H9 (cell line): Measurements from ENCODE around the gene ACYP2. TPM values are rescaled to one million over a fixed set of nuclear protein-coding genes. Genes with fewer than 3 reads are reported as not detected.

Experiments
- DNase-seq: peaks from one replicate; pipeline ENCODE4 v3.0.0-alpha.2; 2017
- H2AFZ ChIP-seq: one replicate; pipeline ENCODE4 v1.6.1; 2013; ENCODE audit warnings: mild to moderate bottlenecking, low read length, control low read depth, moderate library complexity
- H2AK5ac ChIP-seq: 2 replicates; pipeline ENCODE4 v1.6.1; 2013; ENCODE audit warnings: low read length, control low read depth, mixed read lengths; ENCODE audit not compliant: insufficient read length
- H2BK120ac ChIP-seq: one replicate; pipeline ENCODE4 v1.6.1; 2013; ENCODE audit warnings: low read depth, mild to moderate bottlenecking, low read length, control low read depth, inconsistent platforms; ENCODE audit not compliant: poor library complexity, severe bottlenecking
- H2BK12ac ChIP-seq: 2 replicates; pipeline ENCODE4 v1.6.1; 2013; ENCODE audit warnings: low read length, control low read depth, mixed read lengths, low read depth; ENCODE audit not compliant: insufficient read length
- H2BK15ac ChIP-seq: 2 replicates; pipeline ENCODE4 v1.6.1; 2013; ENCODE audit warnings: low read depth, low read length, control low read depth
- H2BK20ac ChIP-seq: one replicate; pipeline ENCODE4 v1.6.1; 2013; ENCODE audit warnings: low read depth, mild to moderate bottlenecking, low read length, control low read depth, inconsistent platforms; ENCODE audit not compliant: poor library complexity, severe bottlenecking
- H2BK5ac ChIP-seq: 2 replicates; pipeline ENCODE4 v1.6.1; 2013; ENCODE audit warnings: low read length, control low read depth, mixed read lengths; ENCODE audit not compliant: insufficient read length
- H3K14ac ChIP-seq: 2 replicates; pipeline ENCODE4 v1.6.1; 2013; ENCODE audit warnings: low read length, control low read depth; ENCODE audit not compliant: insufficient read depth
- H3K18ac ChIP-seq: 2 replicates; pipeline ENCODE4 v1.6.1; 2013; ENCODE audit warnings: low read depth, mild to moderate bottlenecking, mixed read lengths, low read length, control low read depth; ENCODE audit not compliant: insufficient read length
- H3K23ac ChIP-seq: 2 replicates; pipeline ENCODE4 v1.6.1; 2013; ENCODE audit warnings: low read length, control low read depth, mixed read lengths, low read depth; ENCODE audit not compliant: insufficient read length
- H3K23me2 ChIP-seq: 2 replicates; pipeline ENCODE4 v1.6.1; 2013; ENCODE audit warnings: low read depth, mild to moderate bottlenecking, mixed read lengths, low read length, control low read depth; ENCODE audit not compliant: insufficient read length, poor library complexity, severe bottlenecking
- H3K27ac ChIP-seq: 2 replicates; pipeline ENCODE4 v1.5.1; 2013; ENCODE audit warnings: low read length, control low read depth, mixed read lengths, low read depth; ENCODE audit not compliant: insufficient read length
- H3K27me3 ChIP-seq: 2 replicates; pipeline ENCODE4 v1.6.1; 2013; ENCODE audit warnings: low read length, control low read depth, inconsistent platforms; ENCODE audit not compliant: insufficient read depth
- H3K4ac ChIP-seq: 2 replicates; pipeline ENCODE4 v1.6.1; 2013; ENCODE audit warnings: low read depth, mild to moderate bottlenecking, control low read depth, inconsistent platforms, low read length, moderate library complexity
- H3K4me1 ChIP-seq: 2 replicates; pipeline ENCODE4 v1.6.1; 2013; ENCODE audit warnings: low read length, control low read depth, inconsistent platforms; ENCODE audit not compliant: insufficient read depth
- H3K4me2 ChIP-seq: 2 replicates; pipeline ENCODE4 v1.6.1; 2013; ENCODE audit warnings: low read length, control low read depth, mixed read lengths; ENCODE audit not compliant: insufficient read length, insufficient read depth
- H3K56ac ChIP-seq: 2 replicates; pipeline ENCODE4 v1.6.1; 2013; ENCODE audit warnings: low read depth, mild to moderate bottlenecking, mixed read lengths, low read length, control low read depth; ENCODE audit not compliant: insufficient read length
- H3K79me1 ChIP-seq: 2 replicates; pipeline ENCODE4 v1.6.1; 2013; ENCODE audit warnings: low read depth, mild to moderate bottlenecking, moderate library complexity, low read length, control low read depth, inconsistent platforms; ENCODE audit not compliant: insufficient read depth, poor library complexity, severe bottlenecking
- H3K79me2 ChIP-seq: 2 replicates; pipeline ENCODE4 v1.6.1; 2013; ENCODE audit warnings: low read length, control low read depth, inconsistent platforms; ENCODE audit not compliant: insufficient read depth
- H3K9ac ChIP-seq: 2 replicates; pipeline ENCODE4 v1.6.1; 2013; ENCODE audit warnings: low read length, control low read depth, mixed read lengths; ENCODE audit not compliant: insufficient read length; ENCODE audit errors: extremely low read depth
- H3K9me3 ChIP-seq: one replicate; pipeline ENCODE4 v1.6.1; 2013; ENCODE audit warnings: low read depth, low read length, inconsistent platforms; ENCODE audit not compliant: control insufficient read depth
- H3T11ph ChIP-seq: one replicate; pipeline ENCODE4 v1.6.1; 2013; ENCODE audit warnings: mild to moderate bottlenecking, low read length, control low read depth, inconsistent platforms
- H4K20me1 ChIP-seq: one replicate; pipeline ENCODE4 v1.6.1; 2013; ENCODE audit not compliant: control insufficient read depth, insufficient read length, insufficient read depth
- H4K5ac ChIP-seq: 2 replicates; pipeline ENCODE4 v1.6.1; 2013; ENCODE audit warnings: low read depth, mild to moderate bottlenecking, mixed read lengths, low read length, control low read depth; ENCODE audit not compliant: insufficient read length
- H4K8ac ChIP-seq: replicated peaks from 2 replicates; pipeline ENCODE4 v1.6.1; 2013; ENCODE audit warnings: low read length, control low read depth, mixed read lengths, low read depth; ENCODE audit not compliant: insufficient read length
- H4K91ac ChIP-seq: 2 replicates; pipeline ENCODE4 v1.6.1; 2013; ENCODE audit warnings: low read depth, mild to moderate bottlenecking, moderate library complexity, mixed read lengths, low read length, control low read depth; ENCODE audit not compliant: insufficient read length
- H3K27ac Mint-ChIP-seq, 3 experiments: 2 replicates in 2 of 3; 3 replicates in 1 of 3; pipeline ENCODE4 v1.8.0; 2020 to 2021; ENCODE audit warnings: mixed read lengths in 3 of 3, mild to moderate bottlenecking in 1 of 3, moderate library complexity in 1 of 3
- H3K27me3 Mint-ChIP-seq: 2 replicates; pipeline ENCODE4 v1.8.0; 2021; ENCODE audit warnings: low read depth, mild to moderate bottlenecking, moderate library complexity, mixed read lengths
- H3K36me3 Mint-ChIP-seq, 3 experiments: 2 replicates in 2 of 3; 3 replicates in 1 of 3; pipeline ENCODE4 v1.8.0; 2020 to 2021; ENCODE audit warnings: low read depth in 3 of 3, mixed read lengths in 3 of 3; ENCODE audit not compliant: insufficient read depth in 1 of 3
- H3K4me1 Mint-ChIP-seq, 2 experiments: 2 replicates each; pipeline ENCODE4 v1.8.0; 2020; ENCODE audit warnings: mixed read lengths in 2 of 2
- H3K4me3 Mint-ChIP-seq, 2 experiments: 2 replicates in 1 of 2; 3 replicates in 1 of 2; pipeline ENCODE4 v1.8.0; 2020 to 2021; ENCODE audit warnings: mild to moderate bottlenecking in 2 of 2, mixed read lengths in 2 of 2, moderate library complexity in 1 of 2
- H3K9me3 Mint-ChIP-seq, 2 experiments: 2 replicates in 1 of 2; 3 replicates in 1 of 2; pipeline ENCODE4 v1.8.0; 2020; ENCODE audit warnings: mild to moderate bottlenecking in 2 of 2, mixed read lengths in 2 of 2, moderate library complexity in 1 of 2
- CTCF ChIP-seq: fragments of 200-600 bp; sonication (generic); conservative IDR thresholded peaks from 3 replicates; pipeline ENCODE4 v1.8.0; 2021; ENCODE audit warnings: antibody characterized with exemption, mild to moderate bottlenecking
- WGBS: extraction: QIAGEN DNeasy Blood & Tissue Kit; methylation state at CpG from one replicate; pipeline ENCODE4 v1.1.7; 2013; ENCODE audit warnings: missing lambda C conversion rate, low lambda C conversion rate, mixed read lengths; ENCODE audit not compliant: insufficient read length; ENCODE audit errors: extremely low coverage; 5-methylcytosine and 5-hydroxymethylcytosine counted together
- total RNA-seq: library from RNA; stranded (reverse); gene quantifications from 2 replicates; pipeline ENCODE4 v1.2.1, GENCODE V29; 2021

The ACYP2 gene
- total RNA-seq, 1 experiment from 2014 or later = 3.2 TPM

GRCh38 chr2:54107455-54107764 lies 8.0 kb upstream of the ACYP2 start:
- H3K9ac ChIP-seq = no peak overlapping the region
- no peak overlapping the region for H3K4me2 ChIP-seq
- no peaks in the 10 kb centered on the region for H3K9me3 ChIP-seq
- H3K14ac ChIP-seq = no peak overlapping the region
- H3K27me3 Mint-ChIP-seq = peaks cover 2% of the 10 kb centered on the region; the same call in 1 of the 2 replicates
- H2BK5ac ChIP-seq = no peak overlapping the region
- no peaks in the 10 kb centered on the region for H3K4me1 ChIP-seq
- no peak overlapping the region for H2AFZ ChIP-seq
- H4K8ac ChIP-seq = no peak overlapping the region
- no peak overlapping the region for H3K56ac ChIP-seq
- no peaks in the 10 kb centered on the region for H3K27me3 ChIP-seq
- H2BK12ac ChIP-seq = no peak overlapping the region
- WGBS = no CpG with 5 or more reads among the region's 2 CpGs
- H4K5ac ChIP-seq = no peak overlapping the region
- H3K4me3 Mint-ChIP-seq = no peak overlapping the region
- no peaks in the 10 kb centered on the region for H3K36me3 Mint-ChIP-seq
- H3K23me2 ChIP-seq = no peaks in the 10 kb centered on the region
- H3K9me3 Mint-ChIP-seq = no peaks in the 10 kb centered on the region
- no peak overlapping the region for H3T11ph ChIP-seq
- no peak overlapping the region for H2BK20ac ChIP-seq
- H2BK120ac ChIP-seq = no peak overlapping the region
- no peak overlapping the region for H3K18ac ChIP-seq
- peaks cover 4 to 5% of the 10 kb centered on the region in 2 experiments for H3K4me1 Mint-ChIP-seq
- H3K23ac ChIP-seq = no peak overlapping the region
- no peaks in the 10 kb centered on the region for H3K79me2 ChIP-seq
- TF ChIP-seq CTCF = no peak
- no peak overlapping the region for H3K4ac ChIP-seq
- H3K27ac Mint-ChIP-seq = no peak overlapping the region
- no peak overlapping the region for H3K27ac ChIP-seq
- no peak for DNase-seq
- H2BK15ac ChIP-seq = no peak overlapping the region
- H3K79me1 ChIP-seq = no peaks in the 10 kb centered on the region
- H2AK5ac ChIP-seq = no peak overlapping the region
- no peak overlapping the region for H4K91ac ChIP-seq
- no peaks in the 10 kb centered on the region for H4K20me1 ChIP-seq
